HepG2 (cell line): Measurements from ENCODE around the gene LST1. TPM values are rescaled to one million over a fixed set of nuclear protein-coding genes. Genes with fewer than 3 reads are reported as not detected.

Experiments used
- ATF6 ChIP-seq: sonication (generic); formaldehyde crosslinking; conservative IDR thresholded peaks from 2 replicates; pipeline ENCODE4 v1.4.0; 2020; ENCODE audit warnings: missing genetic modification reagents
- ATF7 ChIP-seq, 2 experiments: fragments of 450-650 bp in 1 of 2; sonication (generic) in 1 of 2; formaldehyde crosslinking in 1 of 2; IDR thresholded peaks; 2 replicates each; pipeline versions ENCODE4 v1.4.0 to v1.6.1; 2016 to 2020; ENCODE audit warnings: antibody characterized with exemption in 1 of 2, mild to moderate bottlenecking in 1 of 2, missing genetic modification reagents in 1 of 2
- DBP ChIP-seq: sonication (generic); formaldehyde crosslinking; IDR thresholded peaks from 2 replicates; pipeline ENCODE4 v1.4.0; 2020; ENCODE audit warnings: missing genetic modification reagents; ENCODE audit errors: not compliant biosample characterization
- KLF13 ChIP-seq: sonication (generic); formaldehyde crosslinking; IDR thresholded peaks from 2 replicates; pipeline ENCODE4 v1.4.0; 2020; ENCODE audit warnings: mild to moderate bottlenecking, missing genetic modification reagents
- LCORL ChIP-seq, 2 experiments: fragments of 450-650 bp in 1 of 2; sonication (generic) in 1 of 2; formaldehyde crosslinking in 1 of 2; IDR thresholded peaks; 2 replicates each; pipeline versions ENCODE4 v1.5.0 to v1.6.1; 2017 to 2020; ENCODE audit warnings: antibody characterized with exemption in 1 of 2, missing genetic modification reagents in 1 of 2
- MEIS1 ChIP-seq: sonication (generic); formaldehyde crosslinking; IDR thresholded peaks from 2 replicates; pipeline ENCODE4 v1.9.0; 2021; ENCODE audit warnings: mild to moderate bottlenecking, missing genetic modification reagents, moderate library complexity, borderline replicate concordance
- NFKBIZ ChIP-seq: IDR thresholded peaks from 2 replicates; pipeline ENCODE4 v1.6.1; 2018; ENCODE audit warnings: missing genetic modification reagents, missing compliant biosample characterization
- NR2F1 ChIP-seq, 2 experiments: fragments of 450-650 bp in 1 of 2; formaldehyde crosslinking in 1 of 2; IDR thresholded peaks; 2 replicates each; pipeline versions ENCODE4 v1.5.0 to v1.6.1; 2016 to 2020; ENCODE audit warnings: mild to moderate bottlenecking in 1 of 2, missing compliant biosample characterization in 1 of 2, missing genetic modification reagents in 1 of 2, moderate library complexity in 1 of 2
- WIZ ChIP-seq: sonication (generic); formaldehyde crosslinking; IDR thresholded peaks from 2 replicates; pipeline ENCODE4 v1.5.1; 2020; ENCODE audit warnings: mild to moderate bottlenecking, missing genetic modification reagents
- ZBTB10 ChIP-seq: sonication (generic); formaldehyde crosslinking; IDR thresholded peaks from 2 replicates; pipeline ENCODE4 v1.4.0; 2020; ENCODE audit warnings: missing genetic modification reagents, borderline replicate concordance
- ZBTB33 ChIP-seq: sonication (generic); formaldehyde crosslinking; IDR thresholded peaks from 2 replicates; pipeline ENCODE4 v1.4.0; 2020; ENCODE audit warnings: missing genetic modification reagents
- ZBTB7B ChIP-seq: sonication (generic); formaldehyde crosslinking; IDR thresholded peaks from 2 replicates; pipeline ENCODE4 v1.4.0; 2020; ENCODE audit warnings: missing genetic modification reagents
- ZFY ChIP-seq: sonication (generic); formaldehyde crosslinking; IDR thresholded peaks from 2 replicates; pipeline ENCODE4 v1.4.0; 2020; ENCODE audit warnings: missing genetic modification reagents
- ZNF251 ChIP-seq: sonication (generic); formaldehyde crosslinking; IDR thresholded peaks from 2 replicates; pipeline ENCODE4 v1.9.0; 2021; ENCODE audit warnings: mild to moderate bottlenecking, missing genetic modification reagents
- ZNF512B ChIP-seq: sonication (generic); formaldehyde crosslinking; IDR thresholded peaks from 2 replicates; pipeline ENCODE4 v1.5.1; 2020; ENCODE audit warnings: missing genetic modification reagents, mild to moderate bottlenecking, borderline replicate concordance
- ZNF597 ChIP-seq: sonication (generic); formaldehyde crosslinking; IDR thresholded peaks from 2 replicates; pipeline ENCODE4 v1.5.0; 2020; ENCODE audit warnings: missing genetic modification reagents
- polyA plus RNA-seq, 8 experiments: library from polyadenylated mRNA; depleted of rRNA in 3 of 8; stranded (reverse) in 7 of 8; unstranded in 1 of 8; fragments of >200 nt; fragmentation: Illumina TruSeq in 4 of 8; extraction: Trizol in 4 of 8; gene quantifications; 2 replicates each; pipeline versions ENCODE4 v1.2.1 to v1.2.3, GENCODE V29; 2011 to 2016; ENCODE audit warnings: low read depth in 4 of 8, missing spikeins in 1 of 8, mixed read lengths in 1 of 8; ENCODE audit not compliant: insufficient read depth in 1 of 8
- total RNA-seq, 5 experiments: library from RNA; depleted of rRNA; stranded (reverse); fragments of >200 nt; fragmentation: Illumina TruSeq; extraction: Trizol; gene quantifications; 2 replicates each; pipeline ENCODE4 v1.2.3, GENCODE V29; 2016; ENCODE audit warnings: low read depth in 1 of 5

The LST1 gene
- total and polyA plus RNA-seq, 2 of the 13 experiments (the other 11 are each of a cell fraction or from before 2014, with no cell fraction given): not detected

GRCh38 chr6:31580807-31581433 lies 5.2 kb upstream of the LST1 start (continued):
- TF ChIP-seq ZNF512B (CRISPR knock-in tag) (no peak; the same call in 1 of the 2 replicates), KLF13 (CRISPR knock-in tag) (peak; percentile 91; the same call in 1 of the 2 replicates), ZBTB7B (CRISPR knock-in tag) (peak; percentile 99), MEIS1 (CRISPR knock-in tag) (no peak), ZFY (peak; percentile 76), ZNF251 (CRISPR knock-in tag) (no peak), LCORL (IDR thresholded peaks at IDR 0.05) (no peak), LCORL (CRISPR knock-in tag; IDR thresholded peaks at IDR 0.05) (peak; percentile 87), ZBTB33 (CRISPR knock-in tag) (peak; percentile 69), ZBTB10 (CRISPR knock-in tag) (peak; percentile 86; the same call in 1 of the 2 replicates), ATF7 (IDR thresholded peaks at IDR 0.05) (no peak), ATF7 (CRISPR knock-in tag; IDR thresholded peaks at IDR 0.05) (no peak), NFKBIZ (CRISPR knock-in tag) (no peak), ZNF597 (CRISPR knock-in tag) (no peak), WIZ (CRISPR knock-in tag) (no peak; the same call in 1 of the 2 replicates), NR2F1 (CRISPR knock-in tag; IDR thresholded peaks at IDR 0.05) (no peak), DBP (CRISPR knock-in tag) (no peak), ATF6 (CRISPR knock-in tag) (no peak)
